Fibroblast of the aortic adventitia (primary cell): ENCODE data around the gene TDRD1. TPM values are rescaled to one million over a fixed set of nuclear protein-coding genes. Genes with fewer than 3 reads are reported as not detected.

Source experiments
- DNase-seq: peaks from one replicate; pipeline ENCODE4 v3.0.0-alpha.2; 2010; ENCODE audit warnings: low read depth
- H3K4me3 ChIP-seq: 2 replicates; pipeline ENCODE4 v1.5.1; 2011; ENCODE audit warnings: low read depth, mild to moderate bottlenecking, control low read depth, low read length, moderate library complexity
- CTCF ChIP-seq: IDR thresholded peaks from 2 replicates; pipeline ENCODE4 v1.5.1; 2011; ENCODE audit warnings: mild to moderate bottlenecking, low read length, control low read depth, inconsistent platforms; ENCODE audit not compliant: insufficient read depth
- total RNA-seq: library from RNA; depleted of rRNA; stranded (reverse); fragments of >200 nt; gene quantifications from 2 replicates; pipeline ENCODE4 v1.2.3, GENCODE V29; 2012; ENCODE audit warnings: low replicate concordance

TDRD1 gene
- total RNA-seq, 1 donor: 0.45 TPM

GRCh38 chr10:114195079-114195478 lies 15.9 kb downstream of the TDRD1 start:
- no peak for DNase-seq
- no peak overlapping the region for H3K4me3 ChIP-seq
- TF ChIP-seq CTCF: no peak

- no peak for TF ChIP-seq CTCF
- no peak for DNase-seq
- H3K4me3 ChIP-seq: no peak overlapping the region
Observed at GRCh38 chr10:114199239-114199638, 20.1 kb downstream of the TDRD1 start.

GRCh38 chr10:114202812-114203211 lies 23.7 kb downstream of the TDRD1 start:
- no peak for DNase-seq
- H3K4me3 ChIP-seq: no peak overlapping the region
- no peak for TF ChIP-seq CTCF

GRCh38 chr10:114206902-114207301 lies 27.7 kb downstream of the TDRD1 start:
- TF ChIP-seq CTCF: no peak
- no peak for DNase-seq
- H3K4me3 ChIP-seq: no peak overlapping the region

GRCh38 chr10:114207349-114207748 lies 28.2 kb downstream of the TDRD1 start:
- no peak overlapping the region for H3K4me3 ChIP-seq
- no peak for TF ChIP-seq CTCF
- no peak for DNase-seq

- no peak for TF ChIP-seq CTCF
- no peak overlapping the region for H3K4me3 ChIP-seq
- DNase-seq: no peak
Observed at GRCh38 chr10:114208351-114208750, 29.2 kb downstream of the TDRD1 start.

- TF ChIP-seq CTCF: no peak
- DNase-seq: no peak
- H3K4me3 ChIP-seq: no peak overlapping the region
Observed at GRCh38 chr10:114212153-114212552, 33.0 kb downstream of the TDRD1 start.
